Progenitor cell of endocrine pancreas (in vitro differentiated cells): ENCODE data around the gene CYP24A1. TPM values are rescaled to one million over a fixed set of nuclear protein-coding genes. Genes with fewer than 3 reads are reported as not detected.

Experiments used
- DNase-seq: peaks from one replicate; pipeline ENCODE4 v3.0.0; 2021; ENCODE audit warnings: low spot score; ENCODE audit not compliant: unreplicated experiment
- H3K27ac Mint-ChIP-seq: 2 replicates; pipeline ENCODE4 v1.8.0; 2021; ENCODE audit warnings: mild to moderate bottlenecking, moderate library complexity, mixed read lengths
- H3K27me3 Mint-ChIP-seq: 2 replicates; pipeline ENCODE4 v1.8.0; 2021; ENCODE audit warnings: mixed read lengths
- H3K36me3 Mint-ChIP-seq: 2 replicates; pipeline ENCODE4 v1.8.0; 2022; ENCODE audit warnings: mixed read lengths; ENCODE audit not compliant: insufficient read depth
- H3K4me1 Mint-ChIP-seq: 2 replicates; pipeline ENCODE4 v1.8.0; 2021; ENCODE audit warnings: low read depth, mixed read lengths
- H3K4me3 Mint-ChIP-seq: 2 replicates; pipeline ENCODE4 v1.8.0; 2021; ENCODE audit warnings: low read depth, mild to moderate bottlenecking, moderate library complexity, mixed read lengths
- H3K9me3 Mint-ChIP-seq: 2 replicates; pipeline ENCODE4 v1.8.0; 2021; ENCODE audit warnings: low read depth, mixed read lengths
- total RNA-seq: library from RNA; stranded (reverse); gene quantifications from 2 replicates; pipeline ENCODE4 v1.2.1, GENCODE V29; 2021
- TF ChIP-seq, protein P1 (sequence below): fragments of 200-600 bp; sonication (generic); IDR thresholded peaks from one replicate; pipeline ENCODE4 v1.5.0; 2021; ENCODE audit warnings: antibody characterized with exemption, mild to moderate bottlenecking; ENCODE audit not compliant: unreplicated experiment

The CYP24A1 gene
- total RNA-seq, 1 donor from 2014 or later, result not detected

DNA sequence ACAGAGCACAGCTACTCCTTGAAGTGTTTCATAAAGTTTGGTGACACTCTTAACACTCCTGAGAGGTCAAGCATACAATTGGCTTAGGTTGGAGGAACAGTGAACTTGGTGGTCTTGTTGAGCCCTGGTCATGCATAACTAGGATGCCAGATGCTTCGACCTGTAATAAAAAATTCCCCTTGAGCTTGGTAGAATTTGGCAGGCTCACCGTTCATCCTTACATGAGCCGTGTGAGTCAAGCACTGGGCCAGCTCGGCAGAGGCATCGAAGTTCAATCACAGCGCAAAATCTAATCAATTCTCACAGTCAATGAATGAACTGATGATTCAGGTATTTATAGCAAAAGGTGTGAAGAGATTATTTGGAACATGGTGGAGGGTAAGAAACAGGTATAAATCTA lies 33.7 kb downstream of the CYP24A1 start:
- Mint-ChIP-seq H3K36me3 (no peaks in the 10 kb centered on the region), H3K9me3 (no peaks in the 10 kb centered on the region), H3K27ac (no peak overlapping the region), H3K4me3 (no peak overlapping the region), H3K4me1 (no peaks in the 10 kb centered on the region), H3K27me3 (no peaks in the 10 kb centered on the region)
- no peak for DNase-seq
- TF ChIP-seq, protein P1, sequence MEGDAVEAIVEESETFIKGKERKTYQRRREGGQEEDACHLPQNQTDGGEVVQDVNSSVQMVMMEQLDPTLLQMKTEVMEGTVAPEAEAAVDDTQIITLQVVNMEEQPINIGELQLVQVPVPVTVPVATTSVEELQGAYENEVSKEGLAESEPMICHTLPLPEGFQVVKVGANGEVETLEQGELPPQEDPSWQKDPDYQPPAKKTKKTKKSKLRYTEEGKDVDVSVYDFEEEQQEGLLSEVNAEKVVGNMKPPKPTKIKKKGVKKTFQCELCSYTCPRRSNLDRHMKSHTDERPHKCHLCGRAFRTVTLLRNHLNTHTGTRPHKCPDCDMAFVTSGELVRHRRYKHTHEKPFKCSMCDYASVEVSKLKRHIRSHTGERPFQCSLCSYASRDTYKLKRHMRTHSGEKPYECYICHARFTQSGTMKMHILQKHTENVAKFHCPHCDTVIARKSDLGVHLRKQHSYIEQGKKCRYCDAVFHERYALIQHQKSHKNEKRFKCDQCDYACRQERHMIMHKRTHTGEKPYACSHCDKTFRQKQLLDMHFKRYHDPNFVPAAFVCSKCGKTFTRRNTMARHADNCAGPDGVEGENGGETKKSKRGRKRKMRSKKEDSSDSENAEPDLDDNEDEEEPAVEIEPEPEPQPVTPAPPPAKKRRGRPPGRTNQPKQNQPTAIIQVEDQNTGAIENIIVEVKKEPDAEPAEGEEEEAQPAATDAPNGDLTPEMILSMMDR, result no peak

DNA sequence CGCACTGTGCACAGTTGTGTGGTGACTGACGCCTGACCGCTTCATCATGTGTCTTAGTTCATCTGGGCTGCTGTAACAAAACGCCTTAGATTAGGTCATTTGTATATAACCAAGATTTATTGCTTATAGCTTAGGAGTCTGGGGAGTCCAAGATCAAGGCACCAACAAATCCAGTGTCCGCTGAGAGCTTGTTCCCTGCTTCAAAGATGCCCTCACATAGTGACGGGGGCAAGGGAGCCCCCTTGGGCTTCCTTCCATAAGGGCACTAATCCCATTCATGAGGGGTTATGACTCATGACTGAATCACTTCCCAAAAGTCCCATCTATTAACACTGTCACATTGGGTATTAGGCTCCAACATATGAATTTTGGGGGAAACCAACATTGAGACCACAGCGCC lies 34.6 kb downstream of the CYP24A1 start:
- H3K4me3 Mint-ChIP-seq, result no peak overlapping the region
- H3K27ac Mint-ChIP-seq, result no peak overlapping the region
- TF ChIP-seq, protein P1, result no peak
- H3K36me3 Mint-ChIP-seq, result no peaks in the 10 kb centered on the region
- no peaks in the 10 kb centered on the region for H3K9me3 Mint-ChIP-seq
- DNase-seq, result no peak
- H3K27me3 Mint-ChIP-seq, result no peaks in the 10 kb centered on the region
- no peaks in the 10 kb centered on the region for H3K4me1 Mint-ChIP-seq

DNA sequence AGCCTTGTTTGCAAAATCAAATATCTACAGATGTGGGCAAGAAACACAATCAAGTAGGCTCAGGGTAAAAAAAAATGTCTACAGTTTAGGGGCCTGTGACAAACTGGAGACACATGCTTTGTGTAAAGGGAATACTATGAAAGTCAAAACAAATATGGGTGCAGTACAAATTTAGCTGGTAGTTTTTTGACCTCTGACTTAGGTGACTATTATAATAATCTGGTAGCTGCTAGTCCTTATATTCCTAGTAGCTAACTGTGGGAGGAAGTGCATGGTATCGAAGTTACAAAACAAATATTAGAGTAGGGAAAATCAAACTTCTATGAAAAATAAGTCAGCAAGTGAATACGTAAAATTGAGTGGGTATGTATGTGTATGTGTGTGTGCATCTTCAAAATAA lies 35.4 kb downstream of the CYP24A1 start:
- Mint-ChIP-seq H3K27me3 (no peaks in the 10 kb centered on the region), H3K4me3 (no peak overlapping the region), H3K9me3 (no peaks in the 10 kb centered on the region), H3K36me3 (no peaks in the 10 kb centered on the region), H3K4me1 (no peaks in the 10 kb centered on the region), H3K27ac (no peak overlapping the region)
- TF ChIP-seq, protein P1, result no peak
- no peak for DNase-seq

DNA sequence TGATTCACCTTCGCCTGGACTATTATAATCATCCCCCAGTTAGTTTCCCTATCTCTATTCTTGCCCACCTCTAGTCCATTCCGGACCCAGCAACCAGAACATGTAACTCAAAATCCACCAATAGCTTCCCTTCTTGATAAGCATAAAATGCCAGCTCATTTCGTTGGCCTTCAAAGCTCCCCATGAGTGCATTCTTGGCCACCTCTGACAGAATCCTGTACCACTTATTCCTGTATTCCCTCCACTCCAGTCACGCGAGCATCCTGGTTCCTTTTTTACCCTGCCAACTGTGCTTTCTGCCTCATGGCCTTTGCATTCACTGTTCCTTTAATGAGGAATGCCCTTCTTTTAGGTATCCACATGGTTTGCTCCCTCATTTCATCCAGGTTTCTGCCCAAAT lies 36.7 kb downstream of the CYP24A1 start:
- Mint-ChIP-seq H3K9me3 (no peaks in the 10 kb centered on the region), H3K4me1 (no peaks in the 10 kb centered on the region), H3K36me3 (no peaks in the 10 kb centered on the region), H3K4me3 (no peak overlapping the region), H3K27me3 (no peaks in the 10 kb centered on the region), H3K27ac (no peak overlapping the region)
- DNase-seq, result no peak
- TF ChIP-seq, protein P1, result no peak

DNA sequence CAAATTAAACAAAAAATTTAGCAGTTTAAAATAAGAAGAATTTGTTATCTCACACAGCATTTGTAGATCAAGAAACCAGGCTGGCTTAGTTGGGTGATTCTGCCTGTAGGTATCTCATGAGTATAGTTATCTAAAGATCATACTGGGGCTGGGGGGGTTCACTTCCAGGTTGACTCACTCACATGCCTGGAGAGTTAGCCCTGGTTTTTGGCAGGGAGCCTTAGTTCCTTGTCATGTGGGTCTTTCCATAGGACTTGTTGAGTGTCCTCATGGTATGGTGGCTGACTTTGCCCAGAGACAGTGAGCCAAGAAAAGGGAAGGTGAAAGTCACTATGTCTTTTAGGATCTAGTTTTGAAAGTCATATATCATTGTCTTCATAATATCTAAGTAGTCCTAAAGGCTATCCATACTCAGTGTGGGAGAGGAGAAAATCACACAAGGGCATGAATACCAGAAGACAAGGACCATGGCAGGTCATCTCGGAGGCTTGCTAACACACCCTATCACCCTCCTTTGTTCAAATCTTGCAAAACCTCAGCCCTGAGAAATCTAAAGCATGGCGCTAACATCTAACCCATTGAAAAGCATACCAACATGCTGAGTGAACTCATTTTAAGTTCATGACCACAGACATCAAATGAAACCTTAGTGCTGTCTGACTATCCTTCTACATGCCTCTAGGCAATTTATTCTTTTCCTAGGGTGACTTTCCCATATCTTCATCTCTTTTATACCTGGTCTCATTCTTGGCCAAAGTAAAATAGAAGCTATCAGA lies 39.2 kb downstream of the CYP24A1 start:
- no peak overlapping the region for H3K4me3 Mint-ChIP-seq
- no peaks in the 10 kb centered on the region for H3K27me3 Mint-ChIP-seq
- no peaks in the 10 kb centered on the region for H3K9me3 Mint-ChIP-seq
- H3K27ac Mint-ChIP-seq, result no peak overlapping the region
- TF ChIP-seq, protein P1, result no peak
- H3K4me1 Mint-ChIP-seq, result no peaks in the 10 kb centered on the region
- H3K36me3 Mint-ChIP-seq, result no peaks in the 10 kb centered on the region
- no peak for DNase-seq
